ENCODE data around the gene FAM120C. TPM values are rescaled to one million over a fixed set of nuclear protein-coding genes. Genes with fewer than 3 reads are reported as not detected.

FAM120C gene
- polyA plus RNA-seq, 1 experiment, result 4.7 TPM

- ChIA-PET POLR2A (no interaction called here), CTCF (interaction anchor here (1.2 kb wide), 1 partner anchor 13 kb away, joined by 4 read pairs; no protein-coding TSS in a partner anchor)
- DNase-seq (ENCODE audit: low read depth, low spot score), result no peak
- TF ChIP-seq, protein P1, sequence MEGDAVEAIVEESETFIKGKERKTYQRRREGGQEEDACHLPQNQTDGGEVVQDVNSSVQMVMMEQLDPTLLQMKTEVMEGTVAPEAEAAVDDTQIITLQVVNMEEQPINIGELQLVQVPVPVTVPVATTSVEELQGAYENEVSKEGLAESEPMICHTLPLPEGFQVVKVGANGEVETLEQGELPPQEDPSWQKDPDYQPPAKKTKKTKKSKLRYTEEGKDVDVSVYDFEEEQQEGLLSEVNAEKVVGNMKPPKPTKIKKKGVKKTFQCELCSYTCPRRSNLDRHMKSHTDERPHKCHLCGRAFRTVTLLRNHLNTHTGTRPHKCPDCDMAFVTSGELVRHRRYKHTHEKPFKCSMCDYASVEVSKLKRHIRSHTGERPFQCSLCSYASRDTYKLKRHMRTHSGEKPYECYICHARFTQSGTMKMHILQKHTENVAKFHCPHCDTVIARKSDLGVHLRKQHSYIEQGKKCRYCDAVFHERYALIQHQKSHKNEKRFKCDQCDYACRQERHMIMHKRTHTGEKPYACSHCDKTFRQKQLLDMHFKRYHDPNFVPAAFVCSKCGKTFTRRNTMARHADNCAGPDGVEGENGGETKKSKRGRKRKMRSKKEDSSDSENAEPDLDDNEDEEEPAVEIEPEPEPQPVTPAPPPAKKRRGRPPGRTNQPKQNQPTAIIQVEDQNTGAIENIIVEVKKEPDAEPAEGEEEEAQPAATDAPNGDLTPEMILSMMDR (IDR thresholded peaks at IDR 0.05; ENCODE audit: low read depth, low read length), result no peak
- Histone ChIP-seq H3K27me3 (ENCODE audit: control insufficient read depth, insufficient read depth, low read length) (no peaks in the 10 kb centered on the region), H3K4me3 (ENCODE audit: low read depth, low read length) (no peak overlapping the region), H3K9me3 (ENCODE audit: control insufficient read depth, insufficient read depth, low read length) (no peaks in the 10 kb centered on the region), H3K27ac (ENCODE audit: low read depth, low read length) (no peak overlapping the region)
These were observed 153.4 kb downstream of the FAM120C start for GRCh38 chrX:54029529-54030143.

DNA sequence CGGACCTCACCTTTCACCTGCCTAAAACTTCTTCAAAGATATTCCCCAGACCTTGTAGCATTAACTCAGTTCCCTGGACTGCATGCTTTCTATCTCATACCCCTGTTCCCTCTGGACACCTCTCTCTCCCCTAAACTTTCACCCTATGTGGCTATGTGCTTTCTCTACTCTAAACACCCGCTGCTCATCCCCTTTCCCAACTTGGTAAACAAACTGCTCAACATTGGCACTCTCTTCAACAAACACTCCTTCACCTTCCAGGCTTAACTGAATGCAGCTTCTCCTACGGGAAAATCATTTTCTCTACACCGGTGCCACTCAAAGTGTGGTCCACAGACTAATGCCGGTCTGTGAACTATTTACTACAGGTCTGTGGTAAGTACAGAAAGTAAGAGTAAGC lies 158.7 kb downstream of the FAM120C start:
- Histone ChIP-seq H3K4me3 (ENCODE audit: low read depth, low read length) (no peak overlapping the region), H3K27ac (ENCODE audit: low read depth, low read length) (no peak overlapping the region), H3K27me3 (ENCODE audit: control insufficient read depth, insufficient read depth, low read length) (no peaks in the 10 kb centered on the region), H3K9me3 (ENCODE audit: control insufficient read depth, insufficient read depth, low read length) (no peaks in the 10 kb centered on the region)
- ChIA-PET POLR2A (no interaction called here), CTCF (no interaction called here)
- TF ChIP-seq, protein P1 (IDR thresholded peaks at IDR 0.05; ENCODE audit: low read depth, low read length), result no peak
- no peak for DNase-seq (ENCODE audit: low read depth, low spot score)

Small RNA genes lying within 50 kb of the gene (small RNA-seq; reads per million reads assigned to genes)
- not detected for gene AL589872.1 (ENCODE audit: insufficient read length, low read depth)

Other genes starting within 250 kb of the FAM120C start
- 9.7 and 11.2 TPM in 2 replicates for gene PHF8, start 138.8 kb downstream of the FAM120C start, polyA plus RNA-seq (2011; rRNA removed)
- gene WNK3, start 174.8 kb upstream of the FAM120C start, polyA plus RNA-seq (2011; rRNA removed), result 0.63 and 0.82 TPM in 2 replicates

Measured in AG04450 (cell line).